ENCODE data around the gene OTUB2. TPM values are rescaled to one million over a fixed set of nuclear protein-coding genes. Genes with fewer than 3 reads are reported as not detected.

The OTUB2 gene
- total RNA-seq, 1 donor from 2014 or later: 8.3 TPM

DNA sequence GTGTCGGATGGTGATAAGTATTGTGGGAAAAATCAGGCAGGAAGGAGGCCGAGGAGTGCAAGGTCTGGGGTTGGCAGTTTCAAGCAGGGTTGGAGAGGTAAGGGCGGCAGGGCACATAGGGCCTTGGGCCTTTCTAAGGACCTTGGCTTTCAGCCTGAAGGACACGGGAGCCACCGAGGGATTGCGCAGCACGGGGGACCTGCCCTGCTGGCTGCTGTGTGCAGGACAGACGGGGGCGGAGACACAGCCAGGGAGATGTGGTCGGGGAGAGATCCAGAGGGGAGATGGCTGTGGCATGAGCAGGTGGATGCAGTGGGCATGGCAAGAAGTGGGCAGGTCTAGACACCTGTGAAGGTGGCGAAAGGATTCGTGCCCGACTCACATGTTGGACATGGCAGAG, 14.7 kb downstream of the OTUB2 start:
- Histone ChIP-seq H3K27me3 (ENCODE audit: control insufficient read depth, insufficient read depth, low read length) (no peaks in the 10 kb centered on the region), H3K4me3 (ENCODE audit: low read depth, low read length) (no peak overlapping the region), H3K36me3 (ENCODE audit: control insufficient read depth, insufficient read depth, low read length) (no peaks in the 10 kb centered on the region)
- no peak for DNase-seq (ENCODE audit: low read depth)
- TF ChIP-seq, protein P1, sequence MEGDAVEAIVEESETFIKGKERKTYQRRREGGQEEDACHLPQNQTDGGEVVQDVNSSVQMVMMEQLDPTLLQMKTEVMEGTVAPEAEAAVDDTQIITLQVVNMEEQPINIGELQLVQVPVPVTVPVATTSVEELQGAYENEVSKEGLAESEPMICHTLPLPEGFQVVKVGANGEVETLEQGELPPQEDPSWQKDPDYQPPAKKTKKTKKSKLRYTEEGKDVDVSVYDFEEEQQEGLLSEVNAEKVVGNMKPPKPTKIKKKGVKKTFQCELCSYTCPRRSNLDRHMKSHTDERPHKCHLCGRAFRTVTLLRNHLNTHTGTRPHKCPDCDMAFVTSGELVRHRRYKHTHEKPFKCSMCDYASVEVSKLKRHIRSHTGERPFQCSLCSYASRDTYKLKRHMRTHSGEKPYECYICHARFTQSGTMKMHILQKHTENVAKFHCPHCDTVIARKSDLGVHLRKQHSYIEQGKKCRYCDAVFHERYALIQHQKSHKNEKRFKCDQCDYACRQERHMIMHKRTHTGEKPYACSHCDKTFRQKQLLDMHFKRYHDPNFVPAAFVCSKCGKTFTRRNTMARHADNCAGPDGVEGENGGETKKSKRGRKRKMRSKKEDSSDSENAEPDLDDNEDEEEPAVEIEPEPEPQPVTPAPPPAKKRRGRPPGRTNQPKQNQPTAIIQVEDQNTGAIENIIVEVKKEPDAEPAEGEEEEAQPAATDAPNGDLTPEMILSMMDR (IDR thresholded peaks at IDR 0.05; ENCODE audit: insufficient read depth, low read length, poor library complexity, severe bottlenecking): no peak

- TF ChIP-seq, protein P1 (IDR thresholded peaks at IDR 0.05; ENCODE audit: insufficient read depth, low read length, poor library complexity, severe bottlenecking): no peak
- H3K36me3 ChIP-seq (ENCODE audit: control insufficient read depth, insufficient read depth, low read length): no peaks in the 10 kb centered on the region
- no peak overlapping the region for H3K4me3 ChIP-seq (ENCODE audit: low read depth, low read length)
- no peak for DNase-seq (ENCODE audit: low read depth)
- no peaks in the 10 kb centered on the region for H3K27me3 ChIP-seq (ENCODE audit: control insufficient read depth, insufficient read depth, low read length)
Measured at GRCh38 chr14:94041551-94042346, 15.6 kb downstream of the OTUB2 start.

- Histone ChIP-seq H3K4me3 (ENCODE audit: low read depth, low read length) (no peak overlapping the region), H3K27me3 (ENCODE audit: control insufficient read depth, insufficient read depth, low read length) (no peaks in the 10 kb centered on the region), H3K36me3 (ENCODE audit: control insufficient read depth, insufficient read depth, low read length) (peaks cover under 1% of the 10 kb centered on the region)
- DNase-seq (ENCODE audit: low read depth): no peak
- TF ChIP-seq, protein P1 (IDR thresholded peaks at IDR 0.05; ENCODE audit: insufficient read depth, low read length, poor library complexity, severe bottlenecking): no peak
Measured at GRCh38 chr14:94042433-94043091, 16.4 kb downstream of the OTUB2 start.

GRCh38 chr14:94043111-94043755, 17.1 kb downstream of the OTUB2 start:
- peaks cover 1% of the 10 kb centered on the region for H3K36me3 ChIP-seq (ENCODE audit: control insufficient read depth, insufficient read depth, low read length)
- H3K4me3 ChIP-seq (ENCODE audit: low read depth, low read length): no peak overlapping the region
- TF ChIP-seq, protein P1 (IDR thresholded peaks at IDR 0.05; ENCODE audit: insufficient read depth, low read length, poor library complexity, severe bottlenecking): no peak
- H3K27me3 ChIP-seq (ENCODE audit: control insufficient read depth, insufficient read depth, low read length): no peaks in the 10 kb centered on the region
- no peak for DNase-seq (ENCODE audit: low read depth)

DNA sequence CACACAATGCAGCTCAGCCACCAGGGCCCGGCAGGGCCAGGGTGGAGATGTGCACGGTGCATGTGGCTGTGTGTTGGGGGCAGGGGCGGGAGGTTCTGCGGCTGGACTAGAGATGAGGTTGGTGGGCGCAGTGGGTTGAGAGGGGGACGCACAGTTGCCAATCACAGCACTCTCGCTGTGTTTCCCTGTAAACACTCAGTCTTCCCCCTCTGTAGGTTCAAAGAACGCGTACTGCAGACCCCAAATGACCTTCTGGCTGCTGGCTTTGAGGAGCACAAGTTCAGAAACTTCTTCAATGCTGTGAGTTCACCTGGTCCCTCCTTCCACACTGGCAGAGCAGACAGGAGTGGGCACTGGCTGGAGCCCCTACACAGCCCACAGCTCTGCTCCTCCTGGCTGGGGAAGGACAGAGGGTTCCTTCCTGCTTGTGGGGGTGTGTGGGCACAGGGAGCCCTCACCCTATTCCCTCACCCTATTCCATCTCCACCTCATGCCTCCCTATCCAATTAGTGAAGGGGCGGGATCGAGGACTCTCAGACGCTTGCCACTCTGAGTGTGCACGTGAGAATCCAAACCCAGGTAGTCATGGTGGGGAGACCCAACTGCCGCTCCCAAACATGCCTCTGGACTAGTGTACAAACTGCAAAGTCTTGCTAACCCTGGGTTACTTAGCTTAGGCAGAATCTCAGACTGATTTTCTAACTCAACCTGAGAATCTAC, 17.8 kb downstream of the OTUB2 start:
- no peak overlapping the region for H3K4me3 ChIP-seq (ENCODE audit: low read depth, low read length)
- H3K36me3 ChIP-seq (ENCODE audit: control insufficient read depth, insufficient read depth, low read length): peaks cover 1% of the 10 kb centered on the region
- no peak for DNase-seq (ENCODE audit: low read depth)
- TF ChIP-seq, protein P1 (IDR thresholded peaks at IDR 0.05; ENCODE audit: insufficient read depth, low read length, poor library complexity, severe bottlenecking): no peak
- H3K27me3 ChIP-seq (ENCODE audit: control insufficient read depth, insufficient read depth, low read length): no peaks in the 10 kb centered on the region
